HepG2 (cell line): ENCODE results near the gene GLG1. TPM values are rescaled to one million over a fixed set of nuclear protein-coding genes. Genes with fewer than 3 reads are reported as not detected.
A peak's percentile ranks its signal among the peaks of the same experiment; 100 is the strongest.

Experiments
- BORCS8-MEF2B ChIP-seq: sonication (generic); formaldehyde crosslinking; IDR thresholded peaks from 2 replicates; pipeline ENCODE4 v1.8.0; 2022; ENCODE audit warnings: mild to moderate bottlenecking, missing genetic modification reagents
- GLI4 ChIP-seq: sonication (generic); formaldehyde crosslinking; IDR thresholded peaks from 2 replicates; pipeline ENCODE4 v1.5.1; 2020; ENCODE audit warnings: missing genetic modification reagents, mild to moderate bottlenecking, moderate library complexity, borderline replicate concordance
- HIVEP1 ChIP-seq: sonication (generic); formaldehyde crosslinking; IDR thresholded peaks from 2 replicates; pipeline ENCODE4 v1.4.0; 2020; ENCODE audit warnings: mild to moderate bottlenecking, missing genetic modification reagents
- HOXA9 ChIP-seq: sonication (generic); formaldehyde crosslinking; IDR thresholded peaks from 2 replicates; pipeline ENCODE4 v1.8.1; 2022; ENCODE audit warnings: missing genetic modification reagents, mild to moderate bottlenecking, moderate library complexity, borderline replicate concordance
- JDP2 ChIP-seq: sonication (generic); formaldehyde crosslinking; IDR thresholded peaks from 2 replicates; pipeline ENCODE4 v1.8.1; 2022; ENCODE audit warnings: missing genetic modification reagents, borderline replicate concordance
- NCOA1 ChIP-seq: sonication (generic); formaldehyde crosslinking; IDR thresholded peaks from 2 replicates; pipeline ENCODE4 v1.9.0; 2021; ENCODE audit warnings: missing genetic modification reagents
- PHF20 ChIP-seq: sonication (generic); formaldehyde crosslinking; IDR thresholded peaks from 2 replicates; pipeline ENCODE4 v1.5.0; 2020; ENCODE audit warnings: mild to moderate bottlenecking, missing genetic modification reagents
- POGZ ChIP-seq: sonication (generic); formaldehyde crosslinking; IDR thresholded peaks from 2 replicates; pipeline ENCODE4 v1.4.0; 2020; ENCODE audit warnings: mild to moderate bottlenecking, missing genetic modification reagents
- RBM39 ChIP-seq: fragments of 200-400 bp; formaldehyde crosslinking; IDR thresholded peaks from one replicate; pipeline ENCODE4 v1.6.1; 2018; ENCODE audit warnings: antibody characterized with exemption, mild to moderate bottlenecking, low read depth, low read length; ENCODE audit not compliant: poor library complexity, severe bottlenecking
- RFX5 ChIP-seq: IDR thresholded peaks from 2 replicates; pipeline ENCODE4 v1.6.1; 2011; ENCODE audit warnings: low read depth, low read length, improper control_type of control experiment
- THAP7 ChIP-seq: sonication (generic); formaldehyde crosslinking; IDR thresholded peaks from 2 replicates; pipeline ENCODE4 v1.8.1; 2023; ENCODE audit warnings: mild to moderate bottlenecking, missing genetic modification reagents
- ZBTB49 ChIP-seq: sonication (generic); formaldehyde crosslinking; IDR thresholded peaks from 2 replicates; pipeline ENCODE4 v1.4.0; 2020; ENCODE audit warnings: missing genetic modification reagents, borderline replicate concordance
- ZMYM3 ChIP-seq: sonication (generic); formaldehyde crosslinking; IDR thresholded peaks from 2 replicates; pipeline ENCODE4 v1.5.1; 2020; ENCODE audit warnings: mild to moderate bottlenecking, missing genetic modification reagents
- ZNF331 ChIP-seq: sonication (generic); formaldehyde crosslinking; IDR thresholded peaks from 2 replicates; pipeline ENCODE4 v1.4.0; 2020; ENCODE audit warnings: missing genetic modification reagents
- ZNF382 ChIP-seq: sonication (generic); formaldehyde crosslinking; IDR thresholded peaks from 2 replicates; pipeline ENCODE4 v1.5.0; 2020; ENCODE audit warnings: missing genetic modification reagents, mild to moderate bottlenecking, borderline replicate concordance
- ZNF512 ChIP-seq: sonication (generic); formaldehyde crosslinking; IDR thresholded peaks from 2 replicates; pipeline ENCODE4 v1.4.0; 2020; ENCODE audit warnings: mild to moderate bottlenecking, missing genetic modification reagents
- ZNF557 ChIP-seq: sonication (generic); formaldehyde crosslinking; IDR thresholded peaks from 2 replicates; pipeline ENCODE4 v1.4.0; 2020; ENCODE audit warnings: missing genetic modification reagents
- ZNF761 ChIP-seq: sonication (generic); formaldehyde crosslinking; conservative IDR thresholded peaks from 2 replicates; pipeline ENCODE4 v1.4.0; 2020; ENCODE audit warnings: mild to moderate bottlenecking, missing genetic modification reagents
- ZNF772 ChIP-seq: sonication (generic); formaldehyde crosslinking; IDR thresholded peaks from 2 replicates; pipeline ENCODE4 v1.5.0; 2020; ENCODE audit warnings: mild to moderate bottlenecking, missing genetic modification reagents
- ZNF775 ChIP-seq: sonication (generic); formaldehyde crosslinking; IDR thresholded peaks from 2 replicates; pipeline ENCODE4 v1.4.0; 2020; ENCODE audit warnings: missing genetic modification reagents, mild to moderate bottlenecking, moderate library complexity, borderline replicate concordance
- polyA plus RNA-seq, 8 experiments: library from polyadenylated mRNA; depleted of rRNA in 3 of 8; stranded (reverse) in 7 of 8; unstranded in 1 of 8; fragments of >200 nt; fragmentation: Illumina TruSeq in 4 of 8; extraction: Trizol in 4 of 8; gene quantifications; 2 replicates each; pipeline versions ENCODE4 v1.2.1 to v1.2.3, GENCODE V29; 2011 to 2016; ENCODE audit warnings: low read depth in 4 of 8, missing spikeins in 1 of 8, mixed read lengths in 1 of 8; ENCODE audit not compliant: insufficient read depth in 1 of 8
- total RNA-seq, 5 experiments: library from RNA; depleted of rRNA; stranded (reverse); fragments of >200 nt; fragmentation: Illumina TruSeq; extraction: Trizol; gene quantifications; 2 replicates each; pipeline ENCODE4 v1.2.3, GENCODE V29; 2016; ENCODE audit warnings: low read depth in 1 of 5
- TF ChIP-seq, protein P1 (sequence below): sonication (generic); formaldehyde crosslinking; IDR thresholded peaks from 2 replicates; pipeline ENCODE4 v1.5.0; 2020; ENCODE audit warnings: missing genetic modification reagents, mild to moderate bottlenecking, borderline replicate concordance
- TF ChIP-seq, protein P2 (sequence below): sonication (generic); formaldehyde crosslinking; IDR thresholded peaks from 2 replicates; pipeline ENCODE4 v1.4.0; 2020; ENCODE audit warnings: missing genetic modification reagents, borderline replicate concordance

Gene GLG1
- total and polyA plus RNA-seq, 2 of the 13 experiments (the other 11 are each of a cell fraction or from before 2014, with no cell fraction given): 87.7 to 141 TPM

DNA sequence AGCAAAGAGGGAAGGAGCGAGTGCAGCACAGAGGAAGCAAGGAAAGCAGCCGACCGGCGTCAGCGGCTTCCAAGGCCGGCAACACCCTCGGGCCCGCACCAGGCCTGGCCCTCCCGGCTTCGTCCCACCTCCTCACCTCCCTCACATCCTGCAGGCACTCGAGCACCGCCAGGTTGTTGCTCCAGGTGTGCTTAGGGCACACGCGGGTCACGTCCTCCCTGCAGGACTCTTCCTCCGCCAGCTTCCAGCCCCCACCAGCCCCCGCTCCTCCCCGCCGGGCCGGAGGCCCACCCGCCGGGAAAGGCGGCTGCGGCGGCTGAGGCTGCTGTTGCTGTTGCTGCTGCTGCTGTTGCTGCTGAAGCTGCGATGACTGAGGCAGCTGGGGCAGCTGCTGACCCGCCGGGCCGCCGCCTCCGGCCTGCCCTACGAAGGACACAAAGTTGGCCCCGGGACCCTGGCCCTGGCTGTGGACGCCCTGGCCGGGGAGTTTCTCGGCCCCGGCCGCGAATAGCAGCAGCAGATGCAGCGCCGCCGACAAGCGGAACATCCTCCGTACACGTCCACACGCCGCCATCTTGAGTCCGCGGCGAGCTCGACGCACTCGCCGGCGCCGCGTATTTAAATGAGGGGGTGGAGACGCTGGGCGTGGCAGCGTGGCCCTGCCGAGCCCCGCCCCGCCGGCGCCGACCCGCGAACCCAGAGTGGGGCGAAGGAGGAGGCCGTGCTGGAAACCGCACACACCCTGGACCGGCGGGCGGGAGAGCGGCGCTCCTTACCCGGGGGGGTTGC, at the start of gene GLG1 (continued):
- TF ChIP-seq ZNF512 (CRISPR knock-in tag): no peak
- peak; percentile 94 for TF ChIP-seq ZNF557 (CRISPR knock-in tag)
- peak; percentile 69 for TF ChIP-seq RBM39
- peak; percentile 52; the same call in 1 of the 2 replicates for TF ChIP-seq JDP2 (CRISPR knock-in tag)
- TF ChIP-seq ZBTB49: no peak
- peak; percentile 31; the same call in 1 of the 2 replicates for TF ChIP-seq HOXA9
- TF ChIP-seq, protein P1, sequence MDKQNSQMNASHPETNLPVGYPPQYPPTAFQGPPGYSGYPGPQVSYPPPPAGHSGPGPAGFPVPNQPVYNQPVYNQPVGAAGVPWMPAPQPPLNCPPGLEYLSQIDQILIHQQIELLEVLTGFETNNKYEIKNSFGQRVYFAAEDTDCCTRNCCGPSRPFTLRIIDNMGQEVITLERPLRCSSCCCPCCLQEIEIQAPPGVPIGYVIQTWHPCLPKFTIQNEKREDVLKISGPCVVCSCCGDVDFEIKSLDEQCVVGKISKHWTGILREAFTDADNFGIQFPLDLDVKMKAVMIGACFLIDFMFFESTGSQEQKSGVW: no peak; the same call in 1 of the 2 replicates
- peak; percentile 82; the same call in 1 of the 2 replicates for TF ChIP-seq GLI4 (CRISPR knock-in tag)
- TF ChIP-seq POGZ (CRISPR knock-in tag): peak; percentile 91
- TF ChIP-seq THAP7 (CRISPR knock-in tag): no peak
- 0 out of 2 replicates have a peak, but pooled peaks have one; percentile 86 for TF ChIP-seq ZNF761
- TF ChIP-seq HIVEP1 (CRISPR knock-in tag): peak; percentile 83; the same call in 1 of the 2 replicates
- 0 out of 2 replicates have a peak, but pooled peaks have one; percentile 60 for TF ChIP-seq PHF20 (CRISPR knock-in tag)
- TF ChIP-seq ZNF772: peak; percentile 84
- TF ChIP-seq ZNF382: no peak
- peak; percentile 85; the same call in 1 of the 2 replicates for TF ChIP-seq ZNF331 (CRISPR knock-in tag)
- TF ChIP-seq ZMYM3 (CRISPR knock-in tag): peak; percentile 33
- TF ChIP-seq, protein P2, sequence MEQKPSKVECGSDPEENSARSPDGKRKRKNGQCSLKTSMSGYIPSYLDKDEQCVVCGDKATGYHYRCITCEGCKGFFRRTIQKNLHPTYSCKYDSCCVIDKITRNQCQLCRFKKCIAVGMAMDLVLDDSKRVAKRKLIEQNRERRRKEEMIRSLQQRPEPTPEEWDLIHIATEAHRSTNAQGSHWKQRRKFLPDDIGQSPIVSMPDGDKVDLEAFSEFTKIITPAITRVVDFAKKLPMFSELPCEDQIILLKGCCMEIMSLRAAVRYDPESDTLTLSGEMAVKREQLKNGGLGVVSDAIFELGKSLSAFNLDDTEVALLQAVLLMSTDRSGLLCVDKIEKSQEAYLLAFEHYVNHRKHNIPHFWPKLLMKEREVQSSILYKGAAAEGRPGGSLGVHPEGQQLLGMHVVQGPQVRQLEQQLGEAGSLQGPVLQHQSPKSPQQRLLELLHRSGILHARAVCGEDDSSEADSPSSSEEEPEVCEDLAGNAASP (CRISPR knock-in tag): peak; percentile 73
- TF ChIP-seq ZNF775 (CRISPR knock-in tag): peak; percentile 76
- no peak for TF ChIP-seq RFX5
- TF ChIP-seq BORCS8-MEF2B: peak; percentile 92
- peak; percentile 88; the same call in 1 of the 2 replicates for TF ChIP-seq NCOA1 (CRISPR knock-in tag)
